GM18511 (cell line): ENCODE data around the gene AFMID.
"Not testable (repeated sequence)": the region's sequence is repeated elsewhere in the genome, so short reads cannot be mapped to it uniquely, and the experiment has no call there.

ENCODE experiments used
- ATAC-seq: cut with Tn5 transposase; IDR thresholded peaks from one replicate; pipeline ENCODE4 v1.9.1; 2021; ENCODE audit warnings: mild to moderate bottlenecking, moderate library complexity; ENCODE audit not compliant: unreplicated experiment

The AFMID gene

DNA sequence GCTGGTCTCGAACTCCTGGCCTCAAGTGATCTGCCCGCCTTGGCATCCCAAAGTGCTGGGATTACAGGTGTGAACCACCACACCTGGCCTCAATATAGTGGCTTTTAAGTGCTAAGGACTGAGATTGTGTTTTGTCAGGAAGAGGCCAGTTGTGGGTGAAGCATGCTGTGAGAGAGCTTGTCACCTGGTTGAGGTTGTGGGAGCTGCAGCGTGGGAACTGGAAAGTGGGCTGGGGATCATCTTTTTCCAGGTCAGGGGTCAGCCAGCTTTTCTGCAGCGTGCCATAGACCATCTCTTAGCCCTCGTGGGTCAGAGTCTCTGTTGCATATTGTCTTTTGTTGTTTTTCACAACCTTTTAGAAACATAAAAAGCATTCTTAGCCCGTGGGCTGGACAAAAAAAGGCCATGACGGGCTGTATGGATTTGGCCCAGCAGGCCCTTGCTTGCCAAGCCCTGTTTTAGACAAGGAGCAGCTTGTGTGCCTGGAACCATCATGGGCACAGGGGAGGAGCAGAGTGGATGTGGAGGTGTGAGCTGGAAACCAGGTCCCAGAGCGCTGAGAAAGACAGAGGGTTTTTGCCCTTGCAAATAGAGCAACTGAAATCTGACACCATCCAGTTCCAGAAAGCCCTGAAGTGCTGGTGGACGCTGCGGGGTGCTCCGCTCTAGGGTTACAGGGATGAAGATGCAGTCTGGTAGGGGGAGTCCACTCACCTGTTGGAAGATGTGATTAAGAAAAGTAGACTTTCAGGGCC, 32.4 kb downstream of the AFMID start:
- no peak for ATAC-seq

DNA sequence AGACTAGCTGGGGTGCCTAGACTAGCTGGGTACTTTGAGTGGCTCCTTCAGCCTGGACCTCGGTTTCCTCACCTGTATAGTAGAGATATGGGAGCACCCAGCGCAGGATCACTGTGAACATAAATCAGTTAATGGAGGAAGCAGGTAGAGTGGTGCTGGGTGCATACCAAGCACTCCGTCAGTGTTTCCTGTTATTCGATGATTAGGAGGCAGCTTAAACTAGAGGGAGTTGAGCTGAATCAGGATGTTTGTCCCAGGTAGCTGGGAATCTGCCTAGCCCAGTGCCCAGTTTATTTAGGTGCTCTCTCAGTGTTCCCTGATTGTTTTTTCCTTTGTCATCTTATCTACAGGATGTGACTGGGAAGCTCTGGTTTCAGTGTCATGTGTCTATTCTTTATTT, 35.9 kb downstream of the AFMID start:
- ATAC-seq = no peak

DNA sequence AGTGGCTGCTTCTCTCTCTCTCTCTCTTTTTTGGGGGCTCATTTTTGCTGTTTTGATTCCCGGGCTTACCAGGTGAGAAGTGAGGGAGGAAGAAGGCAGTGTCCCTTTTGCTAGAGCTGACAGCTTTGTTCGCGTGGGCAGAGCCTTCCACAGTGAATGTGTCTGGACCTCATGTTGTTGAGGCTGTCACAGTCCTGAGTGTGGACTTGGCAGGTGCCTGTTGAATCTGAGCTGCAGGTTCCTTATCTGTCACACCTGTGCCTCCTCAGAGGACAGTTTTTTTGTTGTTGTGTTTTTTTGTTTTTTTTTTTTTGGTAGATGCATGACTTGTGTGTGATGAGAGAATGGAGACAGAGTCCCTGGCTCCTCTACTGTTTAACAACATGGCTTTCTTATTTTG, 36.6 kb downstream of the AFMID start:
- no peak for ATAC-seq

DNA sequence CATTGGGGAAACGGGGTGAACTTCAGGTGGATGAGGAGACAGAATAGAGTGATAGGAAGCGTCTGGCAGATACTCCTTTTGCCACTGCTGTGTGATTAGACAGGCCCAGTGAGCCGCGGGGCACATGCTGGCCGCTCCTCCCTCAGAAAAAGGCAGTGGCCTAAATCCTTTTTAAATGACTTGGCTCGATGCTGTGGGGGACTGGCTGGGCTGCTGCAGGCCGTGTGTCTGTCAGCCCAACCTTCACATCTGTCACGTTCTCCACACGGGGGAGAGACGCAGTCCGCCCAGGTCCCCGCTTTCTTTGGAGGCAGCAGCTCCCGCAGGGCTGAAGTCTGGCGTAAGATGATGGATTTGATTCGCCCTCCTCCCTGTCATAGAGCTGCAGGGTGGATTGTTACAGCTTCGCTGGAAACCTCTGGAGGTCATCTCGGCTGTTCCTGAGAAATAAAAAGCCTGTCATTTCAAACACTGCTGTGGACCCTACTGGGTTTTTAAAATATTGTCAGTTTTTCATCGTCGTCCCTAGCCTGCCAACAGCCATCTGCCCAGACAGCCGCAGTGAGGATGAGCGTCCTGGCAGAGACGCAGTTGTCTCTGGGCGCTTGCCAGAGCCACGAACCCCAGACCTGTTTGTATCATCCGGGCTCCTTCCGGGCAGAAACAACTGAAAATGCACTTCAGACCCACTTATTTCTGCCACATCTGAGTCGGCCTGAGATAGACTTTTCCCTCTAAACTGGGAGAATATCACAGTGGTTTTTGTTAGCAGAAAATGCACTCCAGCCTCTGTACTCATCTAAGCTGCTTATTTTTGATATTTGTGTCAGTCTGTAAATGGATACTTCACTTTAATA, 37.3 kb downstream of the AFMID start:
- ATAC-seq = no peak

DNA sequence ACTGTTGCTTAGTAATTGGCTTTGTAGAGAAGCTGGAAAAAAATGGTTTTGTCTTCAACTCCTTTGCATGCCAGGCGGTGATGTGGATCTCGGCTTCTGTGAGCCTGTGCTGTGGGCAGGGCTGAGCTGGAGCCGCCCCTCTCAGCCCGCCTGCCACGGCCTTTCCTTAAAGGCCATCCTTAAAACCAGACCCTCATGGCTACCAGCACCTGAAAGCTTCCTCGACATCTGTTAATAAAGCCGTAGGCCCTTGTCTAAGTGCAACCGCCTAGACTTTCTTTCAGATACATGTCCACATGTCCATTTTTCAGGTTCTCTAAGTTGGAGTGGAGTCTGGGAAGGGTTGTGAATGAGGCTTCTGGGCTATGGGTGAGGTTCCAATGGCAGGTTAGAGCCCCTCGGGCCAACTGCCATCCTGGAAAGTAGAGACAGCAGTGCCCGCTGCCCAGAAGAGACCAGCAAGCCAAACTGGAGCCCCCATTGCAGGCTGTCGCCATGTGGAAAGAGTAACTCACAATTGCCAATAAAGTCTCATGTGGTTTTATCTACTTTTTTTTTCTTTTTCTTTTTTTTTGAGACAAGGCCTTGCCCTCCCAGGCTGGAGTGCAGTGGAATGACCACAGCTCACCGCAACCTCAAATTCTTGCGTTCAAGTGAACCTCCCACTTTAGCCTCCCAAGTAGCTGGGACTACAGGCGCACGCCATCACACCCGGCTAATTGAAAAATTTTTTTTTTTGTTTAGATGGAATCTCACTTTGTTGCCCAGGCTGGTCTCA, 38.1 kb downstream of the AFMID start:
- ATAC-seq = no peak

DNA sequence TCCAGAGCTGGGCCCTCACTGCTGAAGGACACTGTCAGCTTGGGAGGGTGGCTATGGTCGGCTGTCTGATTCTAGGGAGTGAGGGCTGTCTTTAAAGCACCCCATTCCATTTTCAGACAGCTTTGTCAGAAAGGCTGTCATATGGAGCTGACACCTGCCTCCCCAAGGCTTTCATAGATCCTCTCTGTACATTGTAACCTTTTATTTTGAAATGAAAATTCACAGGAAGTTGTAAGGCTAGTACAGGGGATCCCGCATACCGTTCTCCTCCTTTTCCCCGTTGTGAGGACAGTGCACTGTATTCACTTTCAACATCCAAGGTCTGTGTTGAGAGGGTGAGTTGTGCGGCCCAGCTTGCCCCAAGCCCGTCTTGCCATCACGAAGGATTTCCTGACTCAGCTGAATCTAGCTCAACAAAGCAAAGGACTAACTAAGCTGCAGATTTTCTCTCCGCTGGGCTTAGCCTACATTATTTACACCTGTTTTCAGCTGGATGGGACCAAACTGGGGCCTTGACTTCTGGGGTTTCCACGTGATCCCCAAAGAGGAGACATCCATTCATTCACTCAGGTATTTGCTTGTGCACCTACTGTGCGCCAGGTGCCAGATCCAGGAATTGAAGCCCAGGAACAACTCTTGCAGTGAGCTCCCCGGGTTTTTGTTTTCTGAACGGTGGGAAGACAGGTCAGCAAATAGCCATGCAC, 39.0 kb downstream of the AFMID start:
- ATAC-seq = no peak

DNA sequence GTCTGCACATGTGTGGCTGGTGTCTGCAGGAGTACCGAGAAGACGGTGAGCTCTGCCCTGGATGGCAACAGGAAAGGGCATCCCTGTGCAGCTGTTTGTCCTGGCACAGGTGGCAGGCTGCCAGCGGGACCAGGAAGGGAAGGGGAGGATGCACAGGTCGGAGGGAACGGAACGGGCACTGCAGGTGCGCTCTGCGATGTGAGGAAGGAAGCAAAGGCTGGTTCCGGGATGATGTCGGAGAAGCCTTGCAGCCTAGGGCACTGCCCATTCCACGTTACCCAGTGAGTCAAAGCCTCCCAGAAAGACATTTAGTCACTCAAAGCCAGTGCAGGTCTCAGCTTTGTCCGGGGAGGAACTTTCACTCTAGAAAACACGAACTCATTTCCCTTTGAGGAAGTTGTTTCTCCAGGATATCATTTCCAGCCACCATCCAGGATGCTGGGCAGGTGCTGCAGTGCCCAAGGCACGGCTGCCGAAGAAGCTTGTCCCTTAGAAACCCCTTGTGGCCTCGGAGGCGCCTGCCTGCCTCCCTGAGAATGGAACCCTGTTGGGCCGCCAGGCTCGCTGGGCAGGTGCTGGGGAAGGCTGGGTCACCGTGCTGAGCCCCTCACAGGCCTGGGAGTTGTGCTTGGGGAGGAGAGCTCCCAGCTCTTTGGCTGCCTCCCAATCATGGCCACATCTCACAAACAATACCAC, 39.7 kb downstream of the AFMID start:
- ATAC-seq = no peak

DNA sequence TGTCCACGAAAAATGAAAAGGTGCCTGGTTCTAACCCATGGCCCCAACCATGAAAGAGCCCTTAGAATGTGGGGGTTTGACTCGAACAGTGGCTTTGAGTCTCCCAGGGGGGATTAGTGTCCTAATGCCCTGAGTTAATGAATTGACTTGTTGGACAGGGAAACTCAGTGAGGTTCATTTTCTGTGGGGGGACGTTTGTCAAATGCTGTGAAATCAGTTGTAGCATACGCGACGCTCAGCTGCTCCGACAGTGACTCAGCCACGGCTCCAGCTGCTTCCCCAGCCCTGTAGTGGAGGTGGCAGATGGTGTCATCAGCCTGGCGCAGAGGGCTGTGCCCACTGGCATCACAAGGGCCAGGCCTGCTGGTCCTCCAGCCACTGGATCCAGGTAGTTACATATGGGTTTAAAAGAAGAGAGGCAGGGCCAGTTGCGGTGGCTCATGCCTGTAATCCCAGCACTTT, 40.3 kb downstream of the AFMID start:
- no peak for ATAC-seq

DNA sequence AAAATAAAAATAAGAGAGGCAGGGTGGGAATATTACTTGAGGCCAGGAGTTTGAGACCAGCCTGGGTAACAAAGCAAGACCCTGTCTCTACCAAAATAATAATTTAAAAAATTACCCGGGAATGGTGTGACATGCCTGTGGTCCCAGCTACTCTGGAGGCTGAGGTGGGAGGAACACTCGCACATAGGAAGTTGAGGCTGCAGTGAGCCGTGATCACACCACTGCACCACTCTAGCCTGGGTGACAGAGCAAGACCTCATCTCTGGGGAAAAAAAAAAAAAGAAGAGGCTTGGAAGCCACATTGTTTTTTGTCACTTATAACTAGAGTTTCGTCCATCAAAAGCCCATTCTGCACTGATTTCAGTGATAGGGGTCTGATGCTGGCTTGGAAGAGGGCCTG, 41.0 kb downstream of the AFMID start:
- no peak for ATAC-seq

DNA sequence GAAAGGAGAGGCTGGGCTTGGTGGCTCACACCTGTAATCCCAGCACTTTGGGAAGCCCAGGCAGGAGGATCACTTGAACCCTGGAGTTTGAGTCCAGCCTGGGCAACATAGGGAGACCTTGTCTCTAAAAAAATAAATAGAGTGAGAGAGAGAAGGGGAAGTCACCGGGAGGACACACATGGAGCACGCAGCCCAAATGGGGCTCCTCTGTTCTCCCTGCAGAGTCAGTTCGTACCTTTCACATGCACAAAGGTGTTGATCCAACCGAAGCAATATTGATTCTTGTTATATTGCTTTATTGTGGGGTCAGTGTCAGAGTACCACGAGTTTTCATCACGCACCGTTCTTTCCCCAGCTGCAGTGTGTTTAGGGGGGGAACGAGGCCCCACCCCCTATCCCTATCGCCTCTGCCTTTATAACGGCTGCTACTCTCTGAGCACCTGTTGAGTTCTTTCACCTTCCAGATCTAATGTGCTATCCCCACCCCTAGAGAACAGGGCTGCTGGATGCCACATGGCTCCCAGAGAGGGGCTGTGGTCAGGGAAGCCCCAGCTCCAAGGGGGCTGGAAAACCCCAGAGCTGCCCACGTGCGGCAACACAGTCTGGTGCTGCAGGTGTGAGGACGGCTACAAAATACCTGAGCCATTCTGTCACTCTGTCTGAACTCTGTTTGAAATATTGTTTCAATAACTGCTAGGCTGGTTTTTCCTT, 43.2 kb downstream of the AFMID start:
- ATAC-seq = no peak

DNA sequence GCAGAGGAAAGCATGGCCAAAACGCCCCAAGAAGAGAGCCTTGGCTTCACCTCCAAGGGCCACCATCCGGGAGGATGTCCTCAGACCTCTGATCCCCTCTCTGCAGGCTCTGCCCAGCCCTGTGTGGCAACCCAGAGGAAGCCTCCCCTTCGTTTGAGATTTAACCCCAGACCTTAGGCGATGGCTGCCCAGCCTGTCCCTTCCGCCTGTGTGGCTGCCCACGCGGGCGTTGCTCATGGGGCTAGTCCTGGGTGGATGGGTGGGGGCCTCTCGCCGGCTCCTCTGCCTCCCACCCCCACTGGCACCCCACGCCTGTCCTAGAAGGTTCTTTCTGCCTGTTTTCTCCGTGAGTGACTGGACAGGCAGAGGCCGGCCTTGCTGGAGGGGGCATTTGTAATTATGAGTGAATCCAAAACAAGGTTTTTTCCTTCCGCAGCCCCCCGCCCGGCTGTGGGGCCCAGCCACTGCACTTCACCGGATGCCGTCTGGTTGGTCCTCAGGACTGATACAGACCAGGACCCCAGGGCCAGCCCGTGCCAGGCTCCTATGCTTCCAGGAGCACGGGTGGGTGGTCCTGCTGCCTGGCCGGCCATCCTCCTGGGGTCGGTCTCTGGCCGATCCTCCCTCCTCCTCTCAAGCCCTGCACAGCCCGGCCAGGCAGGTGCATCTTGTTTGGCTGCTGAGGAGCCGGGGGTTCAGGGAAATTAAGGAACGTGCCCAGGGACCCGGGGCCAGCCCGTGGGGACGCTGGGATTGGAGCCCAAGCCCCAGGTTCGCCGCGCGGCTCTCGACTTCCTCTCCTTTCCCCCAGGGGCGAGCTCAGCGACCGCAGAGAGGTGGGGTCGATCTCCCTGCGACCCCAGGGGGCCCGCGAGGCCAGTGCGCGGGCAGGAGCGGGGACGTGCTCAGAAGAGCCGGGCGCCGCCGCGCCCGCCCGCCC, 44.1 kb downstream of the AFMID start, which contains the start of gene TMEM235:
Gene TMEM235 (plus strand): TSS at position 636 of the 940 bp plus-strand sequence. CDS start 393 bp downstream, outside the sequence.
- ATAC-seq = no peak

DNA sequence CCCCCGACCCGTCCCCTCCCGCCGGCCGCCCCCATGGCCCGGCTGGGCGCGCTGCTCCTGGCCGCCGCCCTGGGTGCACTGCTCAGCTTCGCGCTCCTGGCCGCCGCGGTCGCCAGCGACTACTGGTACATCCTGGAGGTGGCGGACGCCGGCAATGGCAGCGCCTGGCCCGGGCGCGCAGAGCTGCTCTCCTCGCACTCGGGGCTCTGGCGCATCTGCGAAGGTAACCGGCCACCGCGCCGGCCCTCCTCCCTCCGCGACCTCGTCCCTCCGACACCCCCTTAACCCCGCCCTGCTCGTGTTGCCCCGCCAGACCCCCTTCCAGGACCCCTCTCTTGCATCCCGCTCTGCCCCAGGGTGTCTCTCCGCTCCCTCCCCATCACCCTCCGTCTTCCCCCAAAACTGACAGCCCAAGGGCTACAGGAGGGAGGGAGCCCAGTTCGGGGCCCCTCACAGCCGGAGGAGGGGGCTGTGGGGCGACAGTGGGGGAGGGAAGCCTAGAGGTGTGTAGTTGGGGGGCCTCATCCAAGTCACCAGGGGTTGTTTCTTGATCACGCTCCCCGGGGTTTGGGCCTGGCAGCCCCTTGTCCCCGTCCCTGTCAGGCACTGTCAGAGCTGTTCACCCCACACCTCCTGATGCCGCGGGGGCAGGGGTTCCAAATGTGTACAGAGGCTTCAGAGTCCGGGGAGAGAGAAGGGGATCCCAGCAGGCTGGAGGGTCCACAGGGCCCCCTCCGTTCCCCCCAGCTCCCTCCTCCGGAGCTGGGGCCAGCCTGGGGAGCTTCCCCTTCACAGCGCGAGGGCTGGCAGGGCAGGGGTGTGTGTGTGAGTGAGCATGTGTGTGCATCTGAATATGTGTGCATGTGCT, 45.1 kb downstream of the AFMID start:
- ATAC-seq = no peak

DNA sequence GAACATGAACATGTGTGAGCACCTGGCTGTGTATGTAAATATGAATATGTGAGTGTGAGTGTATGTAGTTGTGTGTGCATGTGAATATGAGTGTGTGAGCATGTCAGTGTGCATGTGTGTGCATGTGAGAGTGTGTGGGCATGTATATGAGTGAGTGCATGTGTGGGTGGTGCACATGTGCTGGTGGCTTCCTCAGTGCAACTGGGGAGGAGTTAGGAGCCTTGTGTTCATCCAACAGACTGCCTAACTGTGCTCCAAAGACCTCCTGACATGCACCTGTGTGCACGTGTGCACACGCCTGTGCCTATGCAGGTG, 45.7 kb downstream of the AFMID start:
- no peak for ATAC-seq

DNA sequence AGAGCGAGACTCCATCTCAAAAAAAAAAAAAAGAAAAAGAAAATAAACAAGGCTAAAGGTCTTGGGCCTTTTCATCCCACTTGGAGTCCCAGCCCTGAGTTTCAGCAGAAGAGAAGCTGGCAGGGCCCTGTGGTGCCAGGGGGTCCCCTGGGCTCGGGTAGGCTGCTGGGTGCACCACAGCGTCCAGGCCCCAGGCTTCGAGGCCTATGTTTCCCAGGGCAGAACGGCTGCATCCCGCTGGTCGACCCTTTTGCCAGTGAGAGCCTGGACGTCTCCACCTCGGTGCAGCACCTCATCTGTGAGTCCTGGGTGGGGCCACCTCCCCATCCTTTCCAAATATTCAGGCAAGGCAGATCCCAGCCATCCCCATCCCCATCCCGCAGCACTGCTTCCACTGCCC, 46.5 kb downstream of the AFMID start:
- ATAC-seq = no peak

DNA sequence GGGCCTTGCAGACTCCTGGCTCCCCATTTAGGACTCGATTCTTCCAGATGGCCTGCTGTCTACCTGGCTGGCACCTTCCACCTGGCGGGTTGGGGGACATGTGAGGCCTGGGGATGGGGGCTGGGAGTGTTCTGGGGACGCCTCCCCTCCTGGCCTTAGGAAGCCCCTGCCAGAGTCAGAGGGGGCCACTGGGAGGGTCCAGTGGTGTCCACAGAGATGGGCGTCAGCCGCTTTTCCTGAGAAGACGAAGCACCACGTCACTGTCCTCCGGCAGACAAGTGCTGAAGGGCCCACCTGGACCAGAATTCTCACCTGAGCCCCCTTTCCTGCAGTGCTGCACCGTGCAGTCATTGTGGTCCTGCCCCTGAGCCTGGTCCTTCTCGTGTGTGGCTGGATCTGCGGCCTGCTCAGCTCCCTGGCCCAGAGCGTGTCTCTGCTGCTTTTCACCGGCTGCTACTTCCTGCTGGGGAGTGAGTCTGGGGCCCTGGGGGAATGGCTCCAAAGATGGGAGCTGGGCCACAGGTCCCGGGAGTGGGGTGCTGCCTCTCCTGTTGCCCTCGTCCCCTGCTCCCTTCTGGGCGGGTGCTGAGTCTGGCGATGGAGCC, 47.2 kb downstream of the AFMID start:
- ATAC-seq = no peak

DNA sequence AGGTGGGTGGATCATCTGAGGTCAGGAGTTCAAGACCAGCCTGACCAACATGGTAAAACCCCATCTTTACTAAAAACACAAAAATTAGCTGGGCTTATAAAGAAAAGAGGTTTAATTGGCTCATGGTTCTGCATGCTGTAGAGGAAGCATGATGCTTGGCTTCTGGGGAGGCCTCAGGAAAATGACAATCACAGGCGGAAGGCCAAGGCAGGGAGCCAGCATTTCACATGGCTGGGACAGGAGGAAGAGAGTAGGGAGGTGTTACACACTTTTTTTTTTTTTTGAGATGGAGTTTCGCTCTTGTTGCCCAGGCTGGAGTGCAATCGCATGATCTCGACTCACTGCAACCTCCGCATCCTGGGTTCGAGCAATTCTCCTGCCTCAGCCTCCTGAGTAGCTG, 47.9 kb downstream of the AFMID start:
- not testable (repeated sequence) for ATAC-seq

DNA sequence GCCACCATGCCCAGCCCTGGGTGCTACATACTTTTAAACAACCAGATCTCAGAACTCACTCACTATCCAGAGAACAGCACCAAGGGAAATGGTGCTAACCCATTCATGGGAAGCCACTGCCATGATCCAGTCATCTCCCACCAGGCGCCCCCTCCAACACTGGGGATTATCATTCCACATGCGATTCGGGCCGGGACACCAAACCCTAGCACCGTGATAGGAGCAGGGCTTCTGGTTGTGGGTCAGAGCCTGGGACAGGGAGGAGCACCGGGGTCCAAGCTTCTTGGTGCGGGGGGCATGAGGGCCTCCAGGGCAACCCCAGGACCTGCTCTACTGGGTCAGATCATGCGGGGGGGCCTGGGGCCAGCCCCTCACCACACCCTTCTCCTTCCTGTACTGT, 48.7 kb downstream of the AFMID start:
- ATAC-seq = no peak
